Hypothalamus (tissue), 51 donors: ENCODE results near the gene ZBTB45.
"Not testable (repeated sequence)": the region's sequence is repeated elsewhere in the genome, so short reads cannot be mapped to it uniquely, and the experiment has no call there.

Source experiments
- DNase-seq, 51 donors: peaks; one replicate each; lab custom pipeline; 2025; lab: John Stamatoyannopoulos, UW

ZBTB45 gene

DNA sequence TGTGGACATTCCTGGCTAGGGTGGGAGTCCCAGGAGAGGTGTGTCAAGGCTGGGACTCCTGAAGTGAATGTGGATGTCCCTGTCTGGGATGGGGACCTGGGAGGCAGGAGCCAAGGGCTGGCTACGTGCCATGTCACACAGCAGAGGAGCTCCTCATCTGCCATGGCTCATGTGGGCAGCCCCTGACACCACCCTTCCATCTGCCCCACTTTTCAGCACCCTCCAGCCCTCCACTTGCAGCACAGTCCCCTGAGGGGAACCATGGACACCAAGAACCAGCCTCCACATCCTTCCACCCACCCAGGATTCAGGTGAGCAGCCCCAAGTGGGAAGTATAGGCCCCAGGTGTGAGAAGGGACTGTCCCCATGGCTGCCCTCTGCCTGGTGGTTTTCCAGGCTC is 41.7 kb downstream of the ZBTB45 start:
- no peak for DNase-seq

DNA sequence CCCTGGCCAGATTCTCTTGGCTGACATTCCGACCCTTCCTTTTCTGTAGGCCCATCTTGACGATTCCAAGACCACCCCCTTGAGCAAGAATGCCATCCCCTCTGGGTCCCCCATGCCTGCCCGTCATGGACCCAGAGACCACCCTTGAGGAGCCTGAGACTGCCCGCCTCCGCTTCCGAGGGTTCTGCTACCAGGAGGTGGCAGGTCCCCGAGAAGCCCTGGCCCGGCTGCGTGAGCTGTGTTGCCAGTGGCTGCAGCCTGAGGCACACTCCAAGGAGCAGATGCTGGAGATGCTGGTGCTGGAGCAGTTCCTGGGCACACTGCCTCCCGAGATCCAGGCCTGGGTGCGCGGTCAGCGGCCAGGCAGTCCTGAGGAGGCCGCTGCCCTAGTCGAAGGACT is 42.5 kb downstream of the ZBTB45 start:
- DNase-seq = peak in 1 of 51 donors; percentile 6

DNA sequence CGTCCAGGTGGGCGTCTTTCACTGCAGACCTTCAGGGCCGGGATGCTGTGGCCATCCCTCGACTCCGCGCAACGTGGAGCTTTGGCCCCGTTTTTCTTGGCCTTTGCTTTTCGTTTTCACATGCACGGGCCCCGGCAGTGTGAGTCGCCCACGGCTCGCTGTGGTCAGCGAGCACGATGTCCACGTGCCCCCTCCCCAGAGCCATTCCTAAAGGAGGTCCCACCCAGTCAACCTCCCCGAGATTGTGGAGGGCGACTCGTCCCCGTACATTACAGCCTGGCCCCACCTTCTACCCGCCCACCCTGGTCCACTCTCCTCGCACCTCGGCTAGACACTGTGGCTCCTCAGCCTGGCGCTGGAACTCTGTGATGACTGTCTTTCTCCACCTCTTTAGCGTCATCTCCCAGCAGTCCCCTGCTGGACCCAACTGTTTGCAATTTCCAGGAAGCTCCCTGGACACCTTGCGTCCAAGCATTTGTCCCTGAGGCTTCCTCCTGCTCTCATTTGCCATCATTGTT is 43.1 kb downstream of the ZBTB45 start:
- peak in 11 of 51 donors; percentile 21 to 74 (median 49) for DNase-seq

DNA sequence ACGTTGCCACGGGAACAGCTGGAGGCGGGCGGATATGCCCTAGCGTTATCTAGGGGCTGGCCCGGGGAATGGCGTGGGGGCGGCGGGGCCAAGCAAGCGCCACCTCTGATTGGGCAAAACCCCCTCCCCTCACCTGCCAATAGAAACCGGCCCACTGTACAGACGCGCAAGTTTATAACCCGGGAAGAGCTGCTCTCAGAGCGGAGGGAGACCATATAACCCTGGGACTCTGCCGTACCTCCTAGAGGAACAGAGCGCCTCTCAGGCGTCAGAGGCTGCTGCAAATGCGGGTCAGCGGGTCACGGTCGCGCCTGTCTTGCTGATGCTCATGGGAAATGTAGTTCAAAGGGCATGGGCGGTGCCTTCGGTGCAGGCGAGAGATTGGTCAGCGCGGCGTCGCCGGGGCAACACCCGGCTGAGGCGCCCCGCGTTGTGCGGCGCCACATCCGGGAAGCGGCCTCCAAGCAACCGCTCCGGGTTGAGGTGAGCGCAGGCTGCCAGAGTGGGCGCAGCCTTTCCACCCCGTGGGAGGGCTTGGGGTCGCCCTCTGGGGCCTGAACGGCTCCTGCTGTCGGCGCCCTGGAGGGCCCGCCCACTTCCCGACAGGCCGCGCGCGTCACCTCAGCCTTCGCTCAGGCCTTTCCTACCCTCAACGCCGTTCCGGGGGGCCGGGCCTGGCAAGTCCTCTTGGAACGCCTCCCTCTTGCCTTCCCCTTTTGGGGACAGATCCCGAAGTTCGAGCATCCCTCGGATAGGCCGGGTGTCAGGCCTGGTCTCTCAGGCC is 43.7 kb downstream of the ZBTB45 start, which contains the start of gene ZNF446:
Gene ZNF446, plus strand, starts transcription at position 639 of the 784 bp plus-strand sequence. CDS start 867 bp downstream, outside the sequence.
- peak; percentile 68 to 98 (median 95) for DNase-seq

DNA sequence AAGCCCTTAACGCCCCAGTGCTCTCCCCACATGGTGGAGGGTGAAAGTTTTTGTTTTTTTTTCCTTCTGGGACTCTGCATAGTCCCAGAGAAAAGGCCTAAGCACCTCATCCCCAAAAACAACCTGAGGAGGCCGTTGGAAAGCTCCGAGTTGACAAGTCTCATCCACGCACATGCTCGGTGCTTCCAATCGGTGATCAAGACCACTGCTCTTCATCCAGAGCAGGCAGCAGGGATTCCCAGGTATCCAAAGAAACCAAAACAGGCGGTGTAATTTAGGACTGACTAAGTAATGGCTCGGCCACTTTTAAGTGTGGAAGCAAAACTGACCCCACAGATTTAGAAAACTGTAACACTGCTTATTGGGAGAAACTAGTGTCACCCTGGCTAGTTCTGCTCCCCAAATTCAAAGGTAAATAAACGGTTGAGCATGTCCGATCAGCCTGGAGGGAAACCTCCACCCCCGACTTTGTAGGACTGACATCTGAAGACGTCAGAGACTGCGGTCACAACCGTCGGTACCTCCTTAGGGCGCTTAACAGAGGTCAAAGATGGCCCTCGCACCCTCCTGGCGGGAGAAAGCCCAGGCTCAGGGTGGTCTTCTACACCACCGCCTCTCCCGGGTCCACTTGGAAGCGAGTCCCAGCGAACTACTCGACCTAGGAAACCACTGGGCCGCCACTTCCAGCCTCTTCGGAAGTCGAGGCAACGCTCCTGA is 44.5 kb downstream of the ZBTB45 start:
- DNase-seq = peak in 1 of 51 donors; percentile 12

DNA sequence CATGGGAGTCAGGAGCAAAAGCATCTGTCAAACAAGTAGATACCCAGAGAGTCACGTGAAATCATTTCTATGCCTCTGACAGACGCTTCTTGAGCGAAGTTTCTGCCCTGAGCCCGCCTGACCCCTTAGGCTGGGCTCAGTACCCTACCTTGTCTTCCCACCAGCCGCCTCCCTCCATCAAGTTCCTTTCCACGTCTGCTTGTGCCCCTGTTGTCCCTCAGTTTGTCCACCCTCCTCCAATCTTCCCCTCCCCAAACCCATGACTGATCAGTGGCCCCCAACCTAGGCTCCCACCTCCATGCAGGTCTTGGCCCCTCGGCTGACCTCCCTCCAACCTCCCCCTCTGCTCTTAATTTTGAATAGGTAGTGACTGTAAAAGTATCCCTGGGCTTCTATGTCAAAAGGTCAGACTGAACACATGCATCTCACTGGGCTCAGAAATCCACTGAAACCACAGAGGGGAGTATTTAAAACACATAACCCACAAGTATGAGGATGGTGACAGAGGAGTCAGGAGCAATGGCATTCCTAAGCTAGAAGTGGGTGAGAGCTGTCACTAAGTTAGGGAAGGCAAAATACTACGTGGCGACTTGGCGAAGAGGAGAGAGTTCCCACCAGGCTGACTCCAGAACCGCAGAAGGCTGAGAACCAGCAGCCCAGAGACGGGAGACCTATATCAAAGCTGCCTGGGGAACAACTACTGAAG is 45.2 kb downstream of the ZBTB45 start:
- DNase-seq = no peak

DNA sequence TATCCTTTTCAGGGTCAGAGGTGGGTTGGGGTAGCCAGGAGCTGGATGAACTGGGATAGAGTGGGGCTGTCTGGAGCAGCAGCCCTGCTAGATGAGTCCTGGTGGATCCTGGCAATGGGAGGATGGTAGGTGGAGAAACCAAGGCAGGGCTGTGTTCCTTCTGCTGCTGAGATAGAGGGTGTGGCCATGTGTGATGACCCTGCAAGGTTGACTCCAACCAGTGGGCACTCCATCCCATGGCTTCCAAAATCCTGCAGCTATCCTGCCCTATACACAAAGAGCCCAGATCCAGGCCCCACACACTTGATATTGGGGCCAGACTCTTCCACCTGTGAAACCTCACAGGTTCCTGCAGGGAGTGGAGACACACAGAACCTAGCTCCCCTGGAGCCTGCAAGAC is 45.8 kb downstream of the ZBTB45 start:
- no peak for DNase-seq

DNA sequence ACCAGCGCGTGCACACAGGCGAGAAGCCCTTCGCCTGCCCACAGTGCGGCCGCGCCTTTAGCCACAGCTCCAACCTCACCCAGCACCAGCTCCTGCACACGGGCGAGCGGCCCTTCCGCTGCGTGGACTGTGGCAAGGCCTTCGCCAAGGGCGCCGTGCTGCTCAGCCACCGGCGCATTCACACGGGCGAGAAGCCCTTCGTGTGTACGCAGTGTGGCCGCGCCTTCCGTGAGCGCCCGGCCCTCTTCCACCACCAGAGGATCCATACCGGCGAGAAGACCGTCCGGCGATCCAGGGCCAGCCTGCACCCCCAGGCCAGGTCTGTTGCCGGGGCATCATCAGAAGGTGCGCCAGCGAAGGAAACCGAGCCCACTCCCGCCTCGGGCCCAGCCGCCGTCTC is 47.9 kb downstream of the ZBTB45 start:
- DNase-seq = no peak

DNA sequence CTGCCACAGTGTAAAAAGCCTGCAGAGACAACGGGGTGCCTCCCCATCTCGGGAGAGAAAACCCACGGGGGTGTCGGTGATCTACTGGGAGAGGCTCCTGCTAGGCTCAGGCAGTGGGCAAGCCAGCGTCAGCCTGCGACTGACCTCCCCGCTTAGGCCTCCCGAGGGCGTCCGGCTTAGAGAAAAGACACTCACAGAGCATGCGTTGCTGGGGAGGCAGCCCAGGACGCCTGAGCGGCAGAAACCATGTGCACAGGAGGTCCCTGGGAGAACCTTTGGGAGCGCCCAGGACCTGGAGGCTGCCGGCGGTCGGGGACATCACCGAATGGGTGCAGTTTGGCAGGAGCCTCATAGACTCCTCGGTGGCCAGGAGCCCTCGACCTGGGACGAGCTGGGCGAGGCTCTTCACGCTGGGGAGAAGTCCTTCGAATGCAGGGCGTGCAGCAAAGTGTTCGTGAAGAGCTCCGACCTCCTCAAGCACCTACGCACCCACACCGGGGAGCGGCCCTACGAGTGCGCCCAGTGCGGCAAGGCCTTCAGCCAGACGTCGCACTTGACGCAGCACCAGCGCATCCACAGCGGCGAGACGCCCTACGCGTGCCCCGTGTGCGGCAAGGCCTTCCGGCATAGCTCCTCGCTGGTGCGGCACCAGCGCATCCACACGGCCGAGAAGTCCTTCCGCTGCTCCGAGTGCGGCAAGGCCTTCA is 48.6 kb downstream of the ZBTB45 start:
- DNase-seq = not testable (repeated sequence)

DNA sequence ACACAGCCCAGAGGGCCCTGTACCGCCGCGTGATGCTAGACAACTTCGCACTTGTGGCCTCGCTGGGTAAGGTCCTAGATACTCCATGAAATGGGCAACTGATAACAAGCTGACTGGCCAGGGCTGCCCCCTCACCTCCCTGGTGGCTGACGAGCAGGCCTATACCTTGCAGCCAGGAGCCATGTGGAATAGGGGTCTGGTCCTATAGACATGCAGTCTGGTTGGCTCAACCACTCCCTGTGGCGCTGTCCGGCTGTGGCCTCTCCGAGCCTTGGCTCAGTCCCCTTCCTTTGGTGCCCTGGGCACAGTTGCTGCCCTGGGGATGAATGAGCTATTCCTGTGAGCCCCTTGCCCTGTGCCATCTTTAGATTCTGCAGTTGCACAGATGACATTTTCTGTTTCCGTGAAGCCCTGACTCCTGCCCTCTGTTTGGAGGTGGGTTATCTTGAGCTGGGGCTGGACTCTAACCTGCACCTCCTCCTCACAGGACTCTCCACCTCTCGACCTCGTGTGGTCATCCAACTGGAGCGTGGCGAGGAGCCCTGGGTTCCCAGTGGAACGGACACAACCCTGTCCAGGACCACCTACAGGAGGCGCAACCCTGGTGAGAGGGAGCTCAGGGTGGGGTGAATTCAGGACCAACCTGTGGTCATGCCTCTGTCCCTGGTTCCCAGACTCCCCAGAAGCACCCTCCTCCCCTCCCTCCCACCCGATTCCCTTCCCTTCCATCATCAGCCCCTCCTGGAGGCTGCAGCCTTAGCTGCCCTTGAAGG is 50.2 kb downstream of the ZBTB45 start:
- no peak for DNase-seq

DNA sequence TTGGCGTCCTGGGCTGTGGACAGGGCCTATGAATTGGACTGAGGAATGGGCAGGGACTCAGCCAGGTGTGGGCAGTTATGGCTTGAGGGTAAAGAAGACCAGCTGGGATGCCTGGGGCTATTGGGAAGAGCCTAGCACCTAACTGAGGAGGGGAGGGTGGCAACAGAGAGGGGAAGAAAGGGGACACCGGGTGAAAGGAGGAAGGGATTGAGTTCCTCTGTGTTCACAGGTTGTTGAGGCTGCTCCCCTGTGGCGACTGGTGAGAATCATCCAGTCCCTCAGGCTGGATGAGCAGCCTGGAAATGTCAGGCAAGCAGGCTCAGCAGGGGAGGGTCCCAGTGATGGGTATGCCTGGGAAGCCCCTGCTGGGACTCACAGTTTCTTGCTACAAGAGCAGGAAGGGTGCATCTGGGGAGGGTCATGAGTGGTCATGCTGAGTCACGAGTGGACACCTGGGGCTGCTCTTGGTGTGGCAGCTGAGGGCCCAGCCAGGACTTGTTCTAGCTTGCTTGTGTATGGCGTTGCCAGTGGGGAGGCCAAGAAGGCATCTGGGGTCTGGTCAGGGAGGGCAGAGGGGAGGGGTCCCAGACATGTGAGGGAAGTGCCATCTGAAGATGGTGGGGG is 51.3 kb downstream of the ZBTB45 start:
- DNase-seq = no peak

DNA sequence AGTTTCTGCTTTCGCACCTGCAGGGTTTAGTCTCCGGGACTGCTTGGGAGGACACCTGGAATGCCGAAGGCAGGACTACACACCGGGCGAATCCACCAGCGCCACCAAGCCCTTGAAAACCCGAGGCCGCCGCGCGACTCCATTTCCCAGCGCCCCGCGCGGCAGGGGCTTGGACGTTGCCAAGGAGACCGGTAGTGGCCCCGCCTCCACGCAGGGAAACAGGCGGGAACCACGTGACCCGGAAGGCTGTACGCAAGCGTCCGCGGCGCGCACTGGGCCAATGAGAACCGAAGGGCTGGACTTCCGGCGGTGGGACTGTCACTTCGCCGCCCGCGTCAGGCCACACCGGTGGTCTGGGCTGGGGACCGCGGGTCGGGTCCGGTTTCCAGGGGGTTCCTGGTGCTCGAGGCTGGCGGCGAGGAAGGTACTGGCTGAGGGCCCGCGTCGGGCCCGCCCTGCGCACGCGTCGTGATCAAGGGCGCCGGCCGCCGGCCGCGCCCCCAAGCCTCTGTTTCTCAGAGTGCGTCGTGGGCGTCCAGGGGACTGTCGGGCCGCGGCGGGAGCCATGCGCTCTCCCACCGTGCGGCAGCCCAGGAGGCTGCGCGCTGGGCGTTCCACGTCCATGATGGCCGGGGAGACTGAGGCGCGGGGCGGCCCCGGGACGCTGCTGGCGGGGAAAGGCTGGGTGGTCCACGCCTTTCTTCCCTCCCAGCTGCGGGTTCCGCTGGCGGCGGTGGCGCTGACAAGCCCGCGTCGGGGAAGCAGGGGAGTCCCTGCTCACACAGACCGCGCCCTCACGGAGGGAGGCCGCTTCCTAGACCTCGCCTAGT is 52.6 kb downstream of the ZBTB45 start, which contains the start of gene ZNF324:
Gene ZNF324, plus strand, starts transcription at position 321 of the 830 bp plus-strand sequence. CDS start 2,106 bp downstream, outside the sequence.
- DNase-seq = peak; percentile 56 to 100 (median 97)

DNA sequence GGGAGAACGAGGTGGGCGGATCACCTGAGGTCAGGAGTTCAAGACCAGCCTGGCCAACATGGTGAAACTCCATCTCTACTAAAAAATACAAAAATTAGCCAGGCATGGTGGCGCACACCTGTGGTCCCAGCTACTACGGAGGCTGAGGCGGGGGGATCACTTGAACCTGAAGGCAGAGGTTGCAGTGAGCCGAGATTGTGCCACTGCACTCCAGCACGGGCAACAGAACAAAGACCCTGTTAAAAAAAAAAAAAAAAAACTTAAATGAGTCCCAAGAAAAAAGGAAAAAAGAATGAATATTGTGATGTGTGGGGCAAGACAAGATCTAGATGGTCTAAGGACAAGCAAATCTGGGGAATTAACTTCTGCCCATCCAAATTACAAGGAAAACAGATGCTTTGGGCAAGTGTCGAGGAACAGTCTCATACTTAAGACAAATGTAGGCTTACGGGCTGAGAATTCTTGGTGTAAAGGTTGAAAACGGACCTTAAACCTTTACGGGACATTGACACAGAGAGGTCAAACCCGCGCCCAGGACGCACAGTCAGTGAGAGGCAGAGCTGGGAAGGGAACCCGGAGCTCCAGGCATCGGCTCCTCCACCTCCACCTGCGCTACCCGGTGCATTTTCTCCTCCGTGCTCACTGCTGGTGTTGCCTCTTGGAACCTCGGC is 53.4 kb downstream of the ZBTB45 start:
- DNase-seq = no peak
